Astrocyte (in vitro differentiated cells and primary cell): ENCODE results near the gene ADH7. TPM values are rescaled to one million over a fixed set of nuclear protein-coding genes. Genes with fewer than 3 reads are reported as not detected.
"Not testable (repeated sequence)": the region's sequence is repeated elsewhere in the genome, so short reads cannot be mapped to it uniquely, and the experiment has no call there.

Experiments used
- DNase-seq: peaks from one replicate; pipeline ENCODE4 v3.0.0-alpha.2; 2010; ENCODE audit warnings: low read depth
- FAIRE-seq: peaks from 2 replicates; lab custom pipeline; 2011; peaks lifted over from hg19 to GRCh38; lab: Jason Lieb, UNC
- H2AFZ ChIP-seq: 2 replicates; pipeline ENCODE4 v1.6.0; 2012; ENCODE audit warnings: low read depth, low read length, inconsistent platforms
- H3K27ac ChIP-seq: 2 replicates; pipeline ENCODE4 v1.5.1; 2011; ENCODE audit warnings: low read depth, low read length, inconsistent platforms
- H3K27me3 ChIP-seq: 2 replicates; pipeline ENCODE4 v1.6.0; 2011; ENCODE audit warnings: low read length, inconsistent platforms; ENCODE audit not compliant: insufficient read depth
- H3K36me3 ChIP-seq: 2 replicates; pipeline ENCODE4 v1.5.1; 2011; ENCODE audit warnings: low read length, inconsistent platforms; ENCODE audit not compliant: insufficient read depth
- H3K4me1 ChIP-seq: 2 replicates; pipeline ENCODE4 v1.5.1; 2011; ENCODE audit warnings: low read length, inconsistent platforms; ENCODE audit not compliant: insufficient read depth
- H3K4me2 ChIP-seq: 2 replicates; pipeline ENCODE4 v1.6.0; 2012; ENCODE audit warnings: low read length, inconsistent platforms
- H3K4me3 ChIP-seq: 2 replicates; pipeline ENCODE4 v1.5.1; 2011; ENCODE audit warnings: low read depth, mild to moderate bottlenecking, low read length, inconsistent platforms; ENCODE audit not compliant: insufficient read depth
- H3K79me2 ChIP-seq: 2 replicates; pipeline ENCODE4 v1.6.0; 2012; ENCODE audit warnings: mild to moderate bottlenecking, low read length, inconsistent platforms; ENCODE audit not compliant: insufficient read depth
- H3K9ac ChIP-seq: 2 replicates; pipeline ENCODE4 v1.6.0; 2012; ENCODE audit warnings: mild to moderate bottlenecking, low read length, inconsistent platforms
- H3K9me3 ChIP-seq: 2 replicates; pipeline ENCODE4 v1.5.1; 2012; ENCODE audit warnings: low read depth, mild to moderate bottlenecking, low read length, inconsistent platforms; ENCODE audit not compliant: insufficient read depth
- H4K20me1 ChIP-seq: 2 replicates; pipeline ENCODE4 v1.6.0; 2012; ENCODE audit warnings: low read length, inconsistent platforms; ENCODE audit not compliant: insufficient read depth
- H3K27ac Mint-ChIP-seq: one replicate; pipeline ENCODE4 v1.8.0; 2021; ENCODE audit warnings: mild to moderate bottlenecking, mixed read lengths; ENCODE audit not compliant: unreplicated experiment
- H3K27me3 Mint-ChIP-seq: one replicate; pipeline ENCODE4 v1.8.0; 2021; ENCODE audit warnings: low read depth, mixed read lengths; ENCODE audit not compliant: unreplicated experiment
- H3K36me3 Mint-ChIP-seq: one replicate; pipeline ENCODE4 v1.8.0; 2021; ENCODE audit warnings: low read depth, mixed read lengths; ENCODE audit not compliant: unreplicated experiment
- H3K4me1 Mint-ChIP-seq: one replicate; pipeline ENCODE4 v1.8.0; 2021; ENCODE audit warnings: low read depth, mixed read lengths; ENCODE audit not compliant: unreplicated experiment
- H3K4me3 Mint-ChIP-seq: one replicate; pipeline ENCODE4 v1.8.0; 2021; ENCODE audit warnings: mild to moderate bottlenecking, moderate library complexity, mixed read lengths; ENCODE audit not compliant: unreplicated experiment
- H3K9me3 Mint-ChIP-seq: one replicate; pipeline ENCODE4 v1.8.0; 2021; ENCODE audit warnings: mild to moderate bottlenecking, mixed read lengths; ENCODE audit not compliant: unreplicated experiment
- EZH2 ChIP-seq: IDR thresholded peaks from 2 replicates; pipeline ENCODE4 v1.6.1; 2012; ENCODE audit warnings: mild to moderate bottlenecking, low read length, inconsistent platforms; ENCODE audit not compliant: insufficient read depth
- total RNA-seq: library from RNA; stranded (reverse); gene quantifications from 2 replicates; pipeline ENCODE4 v1.2.1, GENCODE V29; 2021
- TF ChIP-seq, protein P1 (sequence below): IDR thresholded peaks from 2 replicates; pipeline ENCODE4 v1.5.1; 2011; ENCODE audit warnings: low read depth, mild to moderate bottlenecking, inconsistent platforms, low read length, moderate library complexity; ENCODE audit not compliant: insufficient read depth

ADH7 gene
- total RNA-seq, 1 donor from 2014 or later: not detected

DNA sequence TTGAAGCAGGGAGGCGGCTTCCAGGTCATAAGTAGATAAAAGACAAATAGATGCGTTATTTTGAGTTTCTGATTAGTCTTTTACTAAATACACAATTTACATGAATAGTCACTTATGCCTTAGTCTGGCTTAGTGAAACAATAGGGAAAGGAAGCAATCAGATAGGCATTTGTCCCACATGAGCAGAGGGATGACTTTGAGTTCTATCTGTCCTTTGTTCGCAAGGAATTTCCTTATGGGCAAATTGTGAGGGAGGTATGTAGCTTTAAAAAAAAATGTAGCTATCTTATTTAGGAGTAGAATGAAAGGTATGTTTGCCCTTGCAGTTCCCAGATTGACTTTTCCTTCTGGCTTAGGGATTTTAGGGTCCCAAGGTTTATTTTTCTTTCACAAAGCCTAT, 56.3 kb downstream of the ADH7 start:
- H3K9ac ChIP-seq: no peak overlapping the region
- no peaks in the 10 kb centered on the region for H3K9me3 ChIP-seq
- H3K4me2 ChIP-seq: no peak overlapping the region
- no peak overlapping the region for H3K27ac ChIP-seq
- H3K36me3 ChIP-seq: no peaks in the 10 kb centered on the region
- no peak for FAIRE-seq
- Mint-ChIP-seq H3K27me3 (no peaks in the 10 kb centered on the region), H3K4me3 (no peak overlapping the region), H3K27ac (no peak overlapping the region), H3K9me3 (peaks cover 8% of the 10 kb centered on the region), H3K36me3 (no peaks in the 10 kb centered on the region), H3K4me1 (no peaks in the 10 kb centered on the region)
- no peak for DNase-seq
- H2AFZ ChIP-seq: no peak overlapping the region
- no peaks in the 10 kb centered on the region for H4K20me1 ChIP-seq
- no peaks in the 10 kb centered on the region for H3K79me2 ChIP-seq
- H3K27me3 ChIP-seq: no peaks in the 10 kb centered on the region
- TF ChIP-seq EZH2: no peak
- TF ChIP-seq, protein P1, sequence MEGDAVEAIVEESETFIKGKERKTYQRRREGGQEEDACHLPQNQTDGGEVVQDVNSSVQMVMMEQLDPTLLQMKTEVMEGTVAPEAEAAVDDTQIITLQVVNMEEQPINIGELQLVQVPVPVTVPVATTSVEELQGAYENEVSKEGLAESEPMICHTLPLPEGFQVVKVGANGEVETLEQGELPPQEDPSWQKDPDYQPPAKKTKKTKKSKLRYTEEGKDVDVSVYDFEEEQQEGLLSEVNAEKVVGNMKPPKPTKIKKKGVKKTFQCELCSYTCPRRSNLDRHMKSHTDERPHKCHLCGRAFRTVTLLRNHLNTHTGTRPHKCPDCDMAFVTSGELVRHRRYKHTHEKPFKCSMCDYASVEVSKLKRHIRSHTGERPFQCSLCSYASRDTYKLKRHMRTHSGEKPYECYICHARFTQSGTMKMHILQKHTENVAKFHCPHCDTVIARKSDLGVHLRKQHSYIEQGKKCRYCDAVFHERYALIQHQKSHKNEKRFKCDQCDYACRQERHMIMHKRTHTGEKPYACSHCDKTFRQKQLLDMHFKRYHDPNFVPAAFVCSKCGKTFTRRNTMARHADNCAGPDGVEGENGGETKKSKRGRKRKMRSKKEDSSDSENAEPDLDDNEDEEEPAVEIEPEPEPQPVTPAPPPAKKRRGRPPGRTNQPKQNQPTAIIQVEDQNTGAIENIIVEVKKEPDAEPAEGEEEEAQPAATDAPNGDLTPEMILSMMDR: no peak
- H3K4me1 ChIP-seq: no peaks in the 10 kb centered on the region
- no peak overlapping the region for H3K4me3 ChIP-seq

DNA sequence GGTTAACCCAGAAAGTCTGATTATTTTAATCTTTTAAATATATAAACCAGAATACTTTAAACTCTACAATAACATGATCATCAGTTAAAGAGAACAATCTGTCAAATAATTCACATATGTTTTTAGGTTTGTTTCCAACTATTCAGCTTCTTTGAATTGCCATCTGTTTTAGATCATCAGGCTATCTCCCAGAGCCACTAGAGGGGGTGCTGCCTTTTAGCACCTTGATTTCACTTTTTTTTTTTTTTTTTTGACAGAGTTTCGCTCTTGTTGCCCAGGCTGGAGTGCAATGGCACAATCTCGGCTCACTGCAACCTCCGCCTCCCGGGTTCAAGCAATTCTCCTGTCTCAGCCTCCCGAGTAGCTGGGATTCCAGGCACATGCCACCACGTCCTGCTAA, 57.8 kb downstream of the ADH7 start:
- H3K4me3 ChIP-seq, H3K27me3 Mint-ChIP-seq, H3K27ac ChIP-seq, FAIRE-seq, H3K9me3 ChIP-seq, H3K9me3 Mint-ChIP-seq, DNase-seq, H2AFZ ChIP-seq, H3K27ac Mint-ChIP-seq, H3K4me2 ChIP-seq, H3K9ac ChIP-seq, H3K4me3 Mint-ChIP-seq, H3K4me1 ChIP-seq, H3K36me3 Mint-ChIP-seq, H4K20me1 ChIP-seq, H3K36me3 ChIP-seq, H3K79me2 ChIP-seq, H3K4me1 Mint-ChIP-seq, H3K27me3 ChIP-seq: not testable (repeated sequence)
- TF ChIP-seq, protein P1: peak; percentile 38

DNA sequence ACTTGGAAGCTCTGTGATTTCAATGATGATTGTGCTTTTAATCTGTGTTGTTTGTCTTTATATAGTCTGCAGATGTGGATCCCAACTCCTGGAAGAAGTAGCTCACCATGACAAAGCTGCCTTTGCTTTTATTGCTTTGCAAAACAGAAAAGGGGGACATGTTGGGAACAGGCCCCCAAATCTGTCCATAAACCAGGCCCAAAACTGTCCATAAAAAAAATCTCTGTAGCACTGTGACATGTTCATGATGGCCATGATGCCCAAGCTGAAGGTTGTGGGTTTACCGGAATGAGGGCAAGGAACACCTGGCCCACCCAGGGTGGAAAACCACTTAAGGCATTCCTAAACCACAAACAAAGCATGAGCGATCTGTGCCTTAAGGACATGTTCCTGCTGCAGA, 62.7 kb downstream of the ADH7 start:
- not testable (repeated sequence) for H3K9me3 ChIP-seq, H3K27me3 ChIP-seq, H3K9ac ChIP-seq, H3K4me3 Mint-ChIP-seq, DNase-seq, H3K4me1 ChIP-seq, H2AFZ ChIP-seq, H3K36me3 Mint-ChIP-seq, H3K79me2 ChIP-seq, H3K9me3 Mint-ChIP-seq, H3K27me3 Mint-ChIP-seq, H3K27ac Mint-ChIP-seq, H3K4me2 ChIP-seq, H4K20me1 ChIP-seq, H3K4me1 Mint-ChIP-seq, FAIRE-seq, H3K27ac ChIP-seq, H3K4me3 ChIP-seq, H3K36me3 ChIP-seq

DNA sequence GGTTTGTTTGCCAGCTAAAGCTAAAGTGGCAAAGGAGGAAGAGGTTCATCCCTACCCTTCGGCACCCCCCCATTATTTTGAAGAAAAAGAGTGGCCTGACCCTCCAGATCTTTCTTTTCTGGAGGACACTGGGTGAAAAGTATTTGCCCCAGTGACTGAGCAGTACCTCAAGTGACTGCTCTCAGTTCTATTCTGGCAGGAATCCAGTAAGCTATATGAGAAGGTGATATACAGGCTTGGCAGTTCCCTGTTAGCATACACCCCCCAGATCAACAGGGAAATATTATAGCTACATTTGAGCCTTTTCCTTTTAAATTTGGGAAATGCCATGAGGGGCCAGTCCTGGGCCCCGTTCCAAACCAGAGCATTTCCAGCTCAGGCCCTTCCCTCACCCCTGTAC, 67.3 kb downstream of the ADH7 start:
- not testable (repeated sequence) for H3K27ac Mint-ChIP-seq, H3K4me3 ChIP-seq, H3K4me1 Mint-ChIP-seq, H3K27ac ChIP-seq, H3K27me3 Mint-ChIP-seq, H3K79me2 ChIP-seq, H3K4me1 ChIP-seq, H3K9me3 Mint-ChIP-seq, H3K9ac ChIP-seq, DNase-seq, H3K9me3 ChIP-seq, FAIRE-seq, H4K20me1 ChIP-seq, H2AFZ ChIP-seq, H3K4me2 ChIP-seq, H3K36me3 ChIP-seq, H3K27me3 ChIP-seq, H3K36me3 Mint-ChIP-seq, H3K4me3 Mint-ChIP-seq
